ENCODE measurements around the gene GGN.
"Not testable (repeated sequence)": the region's sequence is repeated elsewhere in the genome, so short reads cannot be mapped to it uniquely, and the experiment has no call there.

GGN gene

GRCh38 chr19:38387550-38388348, at the start of gene GGN:
Gene GGN (minus strand): TSS chr19:38388034. CDS start chr19:38387261, 773 bp downstream.
- peak; percentile 55 for DNase-seq

DNA sequence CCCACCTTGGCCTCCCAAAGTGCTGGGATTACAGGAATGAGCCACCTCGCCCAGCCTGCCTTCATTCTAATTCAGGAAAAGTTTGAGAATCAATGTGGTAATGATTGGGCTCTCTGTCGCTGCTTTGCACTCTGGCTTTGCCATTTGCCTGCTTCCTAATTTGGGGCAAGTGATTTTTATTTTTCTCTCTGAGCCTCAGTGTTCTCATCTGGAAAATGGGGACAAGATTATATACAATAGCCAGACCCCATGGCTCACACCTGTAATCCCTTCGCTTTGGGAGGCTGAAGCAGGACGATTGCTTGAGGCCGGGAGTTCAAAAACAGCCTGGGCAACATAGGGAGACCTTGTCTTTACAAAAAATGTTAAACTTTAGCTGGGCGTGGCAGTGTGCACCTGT, 49.5 kb upstream of the GGN start:
- no peak for DNase-seq

- no peak for DNase-seq
These were observed 46.8 kb upstream of the GGN start for GRCh38 chr19:38434549-38435051.

- DNase-seq = no peak
These were observed 45.5 kb upstream of the GGN start, which contains the start of gene RYR1 for GRCh38 chr19:38433268-38433733. Gene RYR1 (plus strand): TSS chr19:38433691. CDS start chr19:38433830, 139 bp downstream.

DNA sequence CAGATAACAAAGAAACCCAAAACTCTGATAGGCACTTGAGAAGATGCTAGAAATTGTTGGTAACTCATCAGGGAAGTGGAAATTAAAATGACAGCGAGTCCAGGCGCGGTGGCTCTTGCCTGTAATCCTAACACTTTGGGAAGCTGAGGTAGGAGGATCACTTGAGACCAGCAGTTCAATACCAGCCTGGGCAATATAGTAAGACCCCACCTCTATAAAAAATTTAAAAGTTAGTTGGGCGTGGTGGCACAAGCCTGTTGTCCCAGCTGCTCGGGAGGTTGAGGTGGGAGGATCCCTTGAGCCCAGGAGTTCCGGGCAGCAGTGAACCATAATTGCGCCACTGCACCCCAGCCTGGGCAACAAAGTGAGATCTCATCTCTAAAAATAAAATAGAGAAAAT, 43.1 kb upstream of the GGN start:
- DNase-seq = no peak

- no peak for DNase-seq
These were observed 42.0 kb upstream of the GGN start for GRCh38 chr19:38429811-38430156.

- DNase-seq = no peak
These were observed 41.4 kb upstream of the GGN start for GRCh38 chr19:38429055-38429810.

DNA sequence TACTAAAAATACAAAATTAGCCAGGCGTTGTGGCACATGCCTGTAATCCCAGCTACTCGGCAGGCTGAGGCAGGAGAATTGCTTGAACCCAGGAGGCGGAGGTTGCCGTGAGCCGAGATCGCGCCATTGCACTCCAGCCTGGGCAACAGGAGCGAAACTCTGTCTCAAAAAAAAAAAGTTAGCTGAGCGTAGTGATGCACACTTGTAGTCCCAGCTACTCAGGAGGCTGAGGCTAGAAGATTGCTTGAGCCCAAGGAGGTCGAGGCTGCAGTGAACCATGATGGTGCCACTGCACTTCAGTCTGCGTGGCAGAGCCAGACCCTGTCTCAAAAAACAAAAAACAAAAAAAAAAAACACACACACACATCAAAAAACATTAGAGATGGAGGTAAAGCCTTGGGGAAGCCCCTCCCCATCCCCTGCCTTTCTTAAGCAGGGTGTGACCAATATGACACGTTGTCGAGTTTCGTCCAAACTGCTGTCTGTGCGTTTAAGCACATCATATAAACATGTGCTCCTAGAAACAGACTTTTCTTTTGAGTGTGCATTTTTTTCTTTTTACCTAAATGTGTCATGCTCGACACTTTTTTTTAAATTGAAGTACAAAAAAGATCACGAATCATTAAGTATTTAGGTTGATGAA, 39.3 kb upstream of the GGN start:
- DNase-seq = not testable (repeated sequence)

DNA sequence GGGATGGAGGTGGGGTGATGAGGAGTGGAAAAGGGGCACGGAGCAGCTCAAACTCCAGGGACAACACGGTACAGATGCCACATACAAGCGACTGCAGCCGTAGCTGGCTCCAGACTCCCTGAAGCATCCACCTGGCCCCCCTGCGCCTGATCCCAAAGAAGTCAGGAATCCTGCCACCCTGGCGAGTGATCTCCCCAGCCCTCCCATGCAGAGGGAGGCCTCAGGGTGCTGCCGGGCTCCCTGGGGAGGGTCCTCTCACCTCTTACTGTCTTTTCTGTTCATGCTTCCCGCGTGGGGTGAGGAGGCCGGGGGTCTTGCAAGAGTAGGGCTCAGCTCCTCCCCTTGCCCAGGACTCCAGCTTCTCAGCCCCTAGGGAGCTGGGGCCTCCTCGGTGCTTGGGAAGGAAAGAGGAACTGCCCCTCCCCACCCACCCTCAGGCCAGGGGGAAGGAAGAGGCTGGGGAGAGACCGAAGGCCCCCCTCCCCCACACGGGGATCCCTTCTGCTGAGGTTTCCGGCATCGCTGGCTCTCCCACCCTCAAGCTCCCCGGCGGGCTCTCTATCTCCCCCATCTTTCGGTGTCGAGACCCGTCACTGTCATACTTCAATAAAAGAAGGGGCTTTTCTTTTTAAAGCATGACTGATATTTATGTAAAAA, 38.1 kb upstream of the GGN start, which contains the start of gene RASGRP4:
Gene RASGRP4, minus strand, starts transcription at position 410 of the 657 bp plus-strand sequence. Its CDS starts 128 bp downstream, at position 282.
- DNase-seq = no peak

DNA sequence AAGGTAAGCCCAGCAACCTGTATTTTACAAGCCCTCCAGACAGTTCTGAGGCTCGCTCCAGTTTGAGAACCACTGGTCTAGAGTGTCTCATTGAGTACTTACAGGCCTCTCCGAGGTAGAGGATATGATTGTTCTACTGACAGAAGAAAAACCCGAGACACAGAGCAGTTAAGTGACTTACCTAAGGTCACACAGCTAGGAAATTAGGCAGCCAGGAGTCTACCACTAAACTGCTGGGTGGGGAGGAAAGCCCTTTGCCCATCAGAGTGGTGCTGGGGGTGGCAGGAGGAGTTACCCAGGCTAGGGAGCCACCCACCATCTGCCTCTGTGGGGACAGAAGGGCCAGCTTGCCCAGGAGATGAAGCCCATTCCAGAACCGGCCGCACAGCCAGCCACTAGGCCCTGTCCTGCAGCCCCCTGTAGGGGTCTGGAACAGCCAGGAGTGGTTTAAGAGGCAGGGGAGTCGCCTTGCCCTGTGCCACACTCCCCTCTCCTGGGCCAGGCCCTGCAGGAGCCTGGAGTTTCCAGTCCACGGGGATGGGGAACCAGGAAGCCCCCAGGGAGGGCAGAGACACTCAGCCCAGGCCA, 37.5 kb upstream of the GGN start:
- DNase-seq = no peak

DNA sequence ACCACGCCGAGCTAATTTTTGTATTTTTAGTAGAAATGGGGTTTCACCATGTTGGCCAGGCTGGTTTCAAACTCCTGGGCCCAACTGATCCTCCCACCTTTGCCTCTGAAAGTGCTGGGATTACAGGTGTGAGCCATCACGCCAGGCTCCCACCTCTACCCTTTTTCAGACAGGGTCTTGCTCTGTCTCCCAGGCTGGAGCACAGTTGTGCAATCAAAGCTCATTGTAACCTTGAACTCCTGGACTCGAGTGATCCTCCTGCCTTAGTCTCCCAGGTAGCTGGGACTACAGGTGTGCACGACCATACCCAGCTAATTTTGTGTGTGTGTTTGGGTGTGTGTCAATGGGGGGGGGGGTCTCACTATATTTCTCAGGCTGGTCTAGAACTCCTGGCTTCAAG, 36.4 kb upstream of the GGN start:
- DNase-seq = no peak

DNA sequence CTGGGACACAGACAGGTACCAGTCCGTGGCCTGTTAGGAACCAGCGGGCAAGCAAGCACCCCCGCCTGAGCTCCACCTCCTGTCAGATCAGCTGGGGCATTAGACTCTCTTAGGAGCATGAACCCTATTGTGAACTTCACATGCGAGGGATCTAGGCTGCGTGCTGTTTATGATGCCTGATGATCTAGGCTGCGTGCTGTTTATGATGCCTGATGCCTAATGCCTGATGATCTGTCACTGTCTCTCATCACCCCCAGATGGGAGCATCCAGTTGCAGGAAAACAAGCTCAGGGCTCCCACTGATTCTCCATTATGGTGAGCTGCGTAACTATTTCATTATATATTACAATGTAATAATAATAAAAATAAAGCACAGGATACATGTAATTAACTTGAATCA, 34.6 kb upstream of the GGN start:
- DNase-seq = no peak

- DNase-seq = no peak
These were observed 34.0 kb upstream of the GGN start for GRCh38 chr19:38421856-38422255.

DNA sequence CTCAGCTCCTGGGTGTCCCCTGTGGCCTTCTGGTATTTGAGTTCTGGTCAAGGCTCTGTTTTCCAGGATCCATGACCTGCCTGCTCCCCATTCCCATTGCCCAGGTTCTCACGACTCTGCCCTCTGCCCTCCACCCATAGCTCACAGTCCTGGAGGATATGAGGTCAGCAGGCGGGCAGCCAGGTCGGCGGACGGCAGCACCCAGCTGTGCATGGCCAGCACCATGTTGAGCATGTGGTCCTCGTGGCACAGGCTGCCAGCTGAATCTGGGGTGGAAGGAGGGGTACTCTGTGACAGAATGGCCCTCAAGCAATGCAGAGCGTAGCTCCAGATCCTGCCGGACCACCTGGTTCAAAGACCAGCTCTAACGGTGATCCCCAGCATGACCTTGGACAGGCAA, 33.1 kb upstream of the GGN start:
- no peak for DNase-seq

- peak; percentile 1 for DNase-seq
These were observed 30.0 kb upstream of the GGN start for GRCh38 chr19:38417544-38418506.

- DNase-seq = no peak
These were observed 29.3 kb upstream of the GGN start for GRCh38 chr19:38417146-38417543.

- DNase-seq = no peak
These were observed 25.6 kb upstream of the GGN start for GRCh38 chr19:38413416-38413815.

GRCh38 chr19:38412961-38413360, 25.1 kb upstream of the GGN start:
- DNase-seq = no peak

- no peak for DNase-seq
These were observed 24.7 kb upstream of the GGN start for GRCh38 chr19:38412491-38412890.

DNA sequence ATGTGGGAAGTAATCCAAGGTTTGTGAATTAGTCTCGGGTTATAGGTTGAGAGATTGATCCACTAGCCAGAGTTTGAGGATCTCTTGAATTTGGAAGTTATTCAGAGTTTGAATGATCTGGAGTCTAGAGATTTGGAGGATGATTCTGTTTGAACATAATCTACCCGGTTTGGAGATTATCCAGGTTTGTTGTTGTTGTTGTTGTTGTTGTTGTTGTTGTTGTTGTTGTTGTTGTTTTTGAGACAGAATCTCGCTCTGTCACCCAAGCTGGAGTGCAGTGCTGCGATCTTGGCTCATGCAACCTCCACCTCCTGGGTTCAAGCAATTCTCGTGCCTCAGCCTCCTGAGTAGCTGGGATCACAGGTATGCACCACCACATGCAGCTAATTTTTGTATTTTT, 24.1 kb upstream of the GGN start:
- DNase-seq = not testable (repeated sequence)
